ENCODE measurements around the gene FBXL7. TPM values are rescaled to one million over a fixed set of nuclear protein-coding genes. Genes with fewer than 3 reads are reported as not detected.

FBXL7 gene
- total RNA-seq, 1 donor from 2014 or later, result 4.4 TPM

- Histone ChIP-seq H3K4me3 (ENCODE audit: low read depth, low read length) (no peak overlapping the region), H3K36me3 (ENCODE audit: control insufficient read depth, insufficient read depth, low read length) (no peaks in the 10 kb centered on the region), H3K27me3 (ENCODE audit: control insufficient read depth, insufficient read depth, low read length) (no peaks in the 10 kb centered on the region)
- no peak for TF ChIP-seq CTCF (IDR thresholded peaks at IDR 0.05; ENCODE audit: insufficient read depth, low read length, poor library complexity, severe bottlenecking)
- no peak for DNase-seq (ENCODE audit: low read depth)
These were observed 286.9 kb downstream of the FBXL7 start for GRCh38 chr5:15786884-15787283.

GRCh38 chr5:15787681-15788080, 287.7 kb downstream of the FBXL7 start:
- no peak for TF ChIP-seq CTCF (IDR thresholded peaks at IDR 0.05; ENCODE audit: insufficient read depth, low read length, poor library complexity, severe bottlenecking)
- no peak for DNase-seq (ENCODE audit: low read depth)
- H3K27me3 ChIP-seq (ENCODE audit: control insufficient read depth, insufficient read depth, low read length), result no peaks in the 10 kb centered on the region
- H3K36me3 ChIP-seq (ENCODE audit: control insufficient read depth, insufficient read depth, low read length), result no peaks in the 10 kb centered on the region
- H3K4me3 ChIP-seq (ENCODE audit: low read depth, low read length), result no peak overlapping the region

GRCh38 chr5:15789642-15790041, 289.7 kb downstream of the FBXL7 start:
- DNase-seq (ENCODE audit: low read depth), result no peak
- Histone ChIP-seq H3K4me3 (ENCODE audit: low read depth, low read length) (no peak overlapping the region), H3K36me3 (ENCODE audit: control insufficient read depth, insufficient read depth, low read length) (no peaks in the 10 kb centered on the region), H3K27me3 (ENCODE audit: control insufficient read depth, insufficient read depth, low read length) (no peaks in the 10 kb centered on the region)
- TF ChIP-seq CTCF (IDR thresholded peaks at IDR 0.05; ENCODE audit: insufficient read depth, low read length, poor library complexity, severe bottlenecking), result no peak

GRCh38 chr5:15790446-15791018, 290.6 kb downstream of the FBXL7 start:
- TF ChIP-seq CTCF (IDR thresholded peaks at IDR 0.05; ENCODE audit: insufficient read depth, low read length, poor library complexity, severe bottlenecking), result no peak
- Histone ChIP-seq H3K4me3 (ENCODE audit: low read depth, low read length) (no peak overlapping the region), H3K36me3 (ENCODE audit: control insufficient read depth, insufficient read depth, low read length) (no peaks in the 10 kb centered on the region), H3K27me3 (ENCODE audit: control insufficient read depth, insufficient read depth, low read length) (no peaks in the 10 kb centered on the region)
- no peak for DNase-seq (ENCODE audit: low read depth)

GRCh38 chr5:15791274-15791673, 291.3 kb downstream of the FBXL7 start:
- TF ChIP-seq CTCF (IDR thresholded peaks at IDR 0.05; ENCODE audit: insufficient read depth, low read length, poor library complexity, severe bottlenecking), result no peak
- Histone ChIP-seq H3K36me3 (ENCODE audit: control insufficient read depth, insufficient read depth, low read length) (no peaks in the 10 kb centered on the region), H3K27me3 (ENCODE audit: control insufficient read depth, insufficient read depth, low read length) (no peaks in the 10 kb centered on the region), H3K4me3 (ENCODE audit: low read depth, low read length) (no peak overlapping the region)
- no peak for DNase-seq (ENCODE audit: low read depth)

- Histone ChIP-seq H3K4me3 (ENCODE audit: low read depth, low read length) (no peak overlapping the region), H3K27me3 (ENCODE audit: control insufficient read depth, insufficient read depth, low read length) (no peaks in the 10 kb centered on the region), H3K36me3 (ENCODE audit: control insufficient read depth, insufficient read depth, low read length) (no peaks in the 10 kb centered on the region)
- no peak for DNase-seq (ENCODE audit: low read depth)
- TF ChIP-seq CTCF (IDR thresholded peaks at IDR 0.05; ENCODE audit: insufficient read depth, low read length, poor library complexity, severe bottlenecking), result no peak
These were observed 291.9 kb downstream of the FBXL7 start for GRCh38 chr5:15791859-15792258.

Data from kidney epithelial cell (primary cell).